Hematopoietic multipotent progenitor cell treated with erythropoietin and hydrocortisone succinate and interleukin-3 and kit ligand, for 15 days (in vitro differentiated cells): ENCODE results near the gene SLC9A9.

Experiments
- DNase-seq: peaks from one replicate; pipeline ENCODE4 v3.0.0-alpha.2; 2015; ENCODE audit warnings: low spot score

The SLC9A9 gene

DNA sequence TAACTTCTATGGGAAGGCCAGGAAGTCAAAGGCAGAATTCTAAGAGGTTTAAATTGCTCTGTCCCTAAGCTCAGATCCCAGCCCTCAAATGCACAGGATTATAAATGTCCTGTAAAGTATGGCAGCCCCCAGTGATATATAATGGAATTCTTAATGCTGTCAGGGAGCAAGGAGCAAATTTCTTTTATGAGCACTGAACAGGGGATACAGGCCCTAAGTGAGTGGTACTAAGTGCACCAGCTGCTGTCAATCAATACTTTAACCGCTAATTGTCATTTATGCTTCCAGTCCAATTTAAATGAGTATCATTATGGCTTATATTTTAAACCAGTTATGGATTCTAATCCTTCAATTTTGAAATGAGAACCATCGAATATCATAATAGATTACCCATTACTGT is 4.7 kb downstream of the SLC9A9 start:
- DNase-seq, result no peak

DNA sequence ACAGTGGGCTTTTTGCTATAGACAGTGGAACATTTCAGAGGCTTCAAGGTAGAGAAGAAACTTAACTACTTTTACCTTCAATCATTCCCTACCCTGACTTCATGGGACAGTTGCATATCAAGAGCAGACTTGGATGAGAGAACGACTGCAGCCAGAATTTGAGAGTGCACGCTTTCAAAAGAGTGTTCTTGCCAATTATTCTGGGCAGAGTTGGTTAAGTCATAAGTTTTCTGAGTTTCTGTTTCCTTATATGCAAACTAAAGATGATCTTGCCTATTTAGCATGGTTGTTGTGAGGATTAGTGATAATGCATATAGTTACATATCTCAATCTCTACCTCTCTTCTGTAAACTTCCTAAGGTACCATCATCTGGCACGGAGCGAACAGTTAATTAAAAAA is 7.6 kb downstream of the SLC9A9 start:
- no peak for DNase-seq

DNA sequence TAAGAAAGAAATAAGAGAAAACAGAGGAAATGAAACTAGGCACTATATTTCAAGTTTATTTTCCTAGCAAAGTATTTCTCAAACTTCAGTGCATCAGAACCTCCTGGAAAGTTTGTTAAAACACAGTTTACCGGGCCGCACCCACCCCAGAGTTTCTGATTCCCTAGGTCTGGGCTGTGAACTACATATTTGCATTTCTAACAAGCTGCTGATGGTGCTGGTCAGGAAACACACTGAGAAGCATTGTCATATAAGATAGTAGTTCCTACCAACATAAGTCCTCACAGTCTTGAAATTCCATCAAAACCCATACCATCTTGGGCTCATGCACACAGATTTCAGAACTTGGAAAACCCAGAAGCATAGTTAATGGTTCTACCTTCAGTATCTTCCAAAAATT is 8.3 kb downstream of the SLC9A9 start:
- no peak for DNase-seq

DNA sequence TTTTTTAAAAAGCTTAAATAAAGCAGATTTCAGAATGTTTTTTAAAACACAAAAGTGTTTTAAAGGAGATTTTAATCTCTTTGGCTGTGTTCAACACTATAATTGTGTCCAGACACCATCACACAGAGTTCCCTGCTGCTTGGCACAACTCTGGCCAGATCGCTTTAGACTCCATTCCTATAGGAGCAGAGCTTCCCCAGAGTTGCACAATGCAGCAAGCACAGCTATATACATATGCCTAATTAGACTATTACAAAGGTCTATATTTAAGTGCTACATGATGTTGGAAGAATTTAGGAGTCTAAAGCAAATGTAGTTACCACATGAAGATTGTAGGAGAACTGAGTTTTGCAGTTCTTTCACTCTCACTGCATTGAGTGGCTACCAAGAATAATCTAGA is 11.2 kb downstream of the SLC9A9 start:
- no peak for DNase-seq

DNA sequence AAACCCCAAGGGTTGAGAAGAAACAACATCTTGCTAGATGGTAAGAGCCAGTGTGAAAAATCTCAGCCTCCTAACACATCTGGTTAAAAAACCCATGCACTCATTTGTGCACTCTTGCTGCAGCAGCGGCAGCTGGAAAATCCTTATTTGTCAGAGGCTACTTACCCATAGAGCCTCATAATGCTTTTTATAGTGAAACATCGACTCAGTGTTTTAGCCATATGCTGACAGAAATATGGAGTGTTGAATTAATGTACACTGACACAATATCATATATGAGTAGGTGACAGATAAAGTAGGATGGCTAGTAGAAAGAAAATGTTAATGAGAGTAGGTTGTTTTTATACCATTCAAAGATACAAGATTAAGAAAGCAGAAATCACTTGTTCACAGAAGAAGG is 13.0 kb downstream of the SLC9A9 start:
- no peak for DNase-seq

DNA sequence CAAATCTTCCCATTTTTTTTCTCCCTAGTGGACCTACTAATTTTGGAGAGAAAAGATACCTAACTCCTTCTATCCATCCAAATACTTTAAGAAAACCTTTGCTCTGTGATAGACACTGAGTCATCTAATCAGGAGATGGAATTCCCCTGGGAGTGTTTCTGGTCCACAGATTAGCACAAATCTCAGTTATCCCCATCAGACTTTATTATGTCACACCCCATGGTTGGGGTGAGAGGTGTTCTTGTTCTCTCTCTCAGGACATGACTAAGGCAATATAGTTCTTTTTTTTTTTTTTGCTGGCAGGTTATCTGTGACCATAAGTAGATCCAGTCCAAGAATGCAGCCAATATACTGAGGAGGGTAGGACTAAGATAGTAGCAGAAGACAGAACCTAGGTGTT is 15.8 kb downstream of the SLC9A9 start:
- no peak for DNase-seq

DNA sequence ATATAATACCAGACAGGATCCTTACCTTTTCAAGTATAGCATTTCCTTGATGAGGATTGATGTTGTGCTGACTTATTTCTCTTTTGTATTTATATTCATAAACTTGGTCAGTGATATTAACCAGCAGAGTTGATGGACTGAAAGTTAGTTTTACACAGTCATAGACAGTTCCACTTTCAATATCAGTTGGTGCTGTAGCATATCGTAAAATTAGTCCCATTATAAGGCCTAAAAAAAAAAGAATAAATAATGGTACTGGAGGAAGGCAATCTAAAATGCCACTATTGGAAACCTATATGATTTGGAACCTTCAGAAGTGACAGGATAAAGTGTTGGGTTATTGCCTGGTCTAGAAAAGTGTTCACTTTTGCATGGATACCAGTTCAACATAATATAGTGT is 16.3 kb downstream of the SLC9A9 start:
- no peak for DNase-seq

DNA sequence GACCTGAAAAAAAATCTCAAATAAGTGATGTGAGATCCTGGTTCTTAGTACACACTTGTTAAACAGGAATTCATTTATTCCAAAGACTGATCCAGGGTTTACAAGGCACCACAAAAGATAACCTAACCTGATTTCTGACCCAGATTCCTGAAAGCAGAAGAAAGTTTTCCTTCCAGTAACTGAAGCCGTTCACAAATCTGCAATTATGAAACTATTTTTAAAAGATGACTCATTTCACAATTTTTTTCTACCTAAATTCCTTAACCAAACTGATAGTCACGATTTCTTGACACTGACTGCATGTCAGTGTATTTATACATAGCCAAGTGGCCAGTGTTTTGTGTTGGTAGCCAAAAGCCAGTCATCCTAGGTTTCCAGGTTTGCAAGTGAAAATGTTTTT is 17.1 kb downstream of the SLC9A9 start:
- no peak for DNase-seq

DNA sequence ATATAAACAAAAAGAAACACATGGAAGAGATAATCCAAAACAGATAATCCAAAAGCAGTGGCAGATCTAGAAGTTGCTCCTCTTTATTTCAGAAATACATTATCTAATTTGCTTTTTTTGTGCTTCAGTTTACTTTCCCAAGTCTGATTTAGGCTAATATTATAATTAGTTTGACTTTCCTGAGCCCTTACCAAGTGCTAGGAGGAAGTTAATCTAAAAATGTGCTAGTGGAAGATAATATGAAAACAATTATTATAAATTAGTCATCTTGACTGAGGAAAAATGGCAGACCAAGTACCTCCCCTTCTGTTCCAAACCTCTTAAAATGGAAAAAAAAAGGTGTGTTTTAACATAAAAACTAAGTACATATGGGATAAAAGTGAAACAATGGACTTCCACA is 17.5 kb downstream of the SLC9A9 start:
- DNase-seq, result no peak

DNA sequence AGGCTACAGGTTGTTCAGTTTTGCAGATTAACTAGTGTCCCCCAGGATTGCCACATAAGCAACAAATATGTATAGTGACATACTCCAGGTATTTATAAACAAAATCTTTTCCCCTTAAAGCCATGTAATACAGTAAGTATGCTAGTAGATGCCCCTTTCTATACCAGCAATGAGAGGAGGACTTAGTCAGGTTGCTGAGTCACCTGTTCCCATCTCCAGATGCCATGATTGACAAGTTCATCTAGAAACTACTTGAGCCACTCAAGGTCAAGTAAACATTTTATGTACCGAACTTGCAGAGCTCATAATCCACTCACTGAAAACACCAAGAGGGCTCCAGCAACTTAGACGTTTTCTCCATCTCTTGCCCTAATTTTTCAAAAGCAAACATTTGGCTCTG is 18.2 kb downstream of the SLC9A9 start:
- DNase-seq, result no peak

DNA sequence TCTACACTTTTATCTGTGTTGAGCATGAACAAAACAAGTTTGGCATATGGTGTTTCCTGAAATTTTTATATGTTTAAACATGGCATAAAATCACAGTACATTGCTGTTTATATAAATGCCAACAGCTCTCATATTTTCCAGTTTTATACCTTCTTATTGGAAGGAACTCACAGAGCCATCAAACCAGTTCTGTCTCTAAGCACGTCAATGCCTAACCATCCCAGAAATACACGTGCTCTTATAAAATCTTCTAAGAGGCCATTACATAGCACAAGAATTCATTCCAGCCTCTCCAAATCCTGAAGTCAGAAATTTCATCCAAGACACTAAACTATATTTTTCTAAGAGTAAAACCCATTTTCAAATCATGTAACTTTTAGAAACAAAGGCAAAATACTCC is 20.8 kb downstream of the SLC9A9 start:
- DNase-seq, result no peak

DNA sequence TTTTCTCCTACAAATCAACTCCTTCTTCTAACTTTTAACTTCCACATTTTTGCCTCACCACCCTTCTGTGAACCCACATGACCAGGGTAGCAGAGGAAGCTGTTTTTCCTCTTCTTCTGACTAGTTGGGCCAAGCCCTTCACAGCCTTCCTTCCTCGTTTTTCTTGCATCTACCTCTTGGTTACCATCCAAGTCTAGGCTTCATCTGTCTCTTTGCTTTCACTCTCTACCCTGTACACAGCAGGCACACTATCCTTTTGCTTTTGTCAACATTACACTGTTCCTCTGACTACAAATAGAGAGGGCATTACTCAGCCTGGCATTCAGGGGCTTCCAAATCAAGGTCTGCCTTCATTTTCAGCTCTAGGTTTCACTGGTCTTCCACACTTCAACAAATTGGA is 22.0 kb downstream of the SLC9A9 start:
- DNase-seq, result no peak

DNA sequence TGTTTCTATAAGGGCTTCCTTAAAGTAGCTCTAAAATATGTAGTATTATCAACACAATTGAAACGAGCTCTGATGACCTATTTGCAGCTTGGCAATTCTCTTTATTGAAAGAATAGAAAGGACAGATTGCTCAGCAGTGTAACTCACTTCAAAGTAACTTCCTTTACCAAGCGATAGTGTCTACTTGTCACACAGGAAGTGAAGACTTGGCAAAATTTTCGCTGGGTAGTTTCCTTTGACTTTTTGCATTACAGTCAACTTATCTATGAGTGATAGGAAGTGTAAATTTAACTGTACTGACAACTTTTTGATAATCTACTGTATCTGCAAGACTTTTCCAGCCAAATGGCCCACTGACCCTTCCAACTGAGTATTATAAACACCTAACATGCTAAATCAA is 22.8 kb downstream of the SLC9A9 start:
- no peak for DNase-seq

DNA sequence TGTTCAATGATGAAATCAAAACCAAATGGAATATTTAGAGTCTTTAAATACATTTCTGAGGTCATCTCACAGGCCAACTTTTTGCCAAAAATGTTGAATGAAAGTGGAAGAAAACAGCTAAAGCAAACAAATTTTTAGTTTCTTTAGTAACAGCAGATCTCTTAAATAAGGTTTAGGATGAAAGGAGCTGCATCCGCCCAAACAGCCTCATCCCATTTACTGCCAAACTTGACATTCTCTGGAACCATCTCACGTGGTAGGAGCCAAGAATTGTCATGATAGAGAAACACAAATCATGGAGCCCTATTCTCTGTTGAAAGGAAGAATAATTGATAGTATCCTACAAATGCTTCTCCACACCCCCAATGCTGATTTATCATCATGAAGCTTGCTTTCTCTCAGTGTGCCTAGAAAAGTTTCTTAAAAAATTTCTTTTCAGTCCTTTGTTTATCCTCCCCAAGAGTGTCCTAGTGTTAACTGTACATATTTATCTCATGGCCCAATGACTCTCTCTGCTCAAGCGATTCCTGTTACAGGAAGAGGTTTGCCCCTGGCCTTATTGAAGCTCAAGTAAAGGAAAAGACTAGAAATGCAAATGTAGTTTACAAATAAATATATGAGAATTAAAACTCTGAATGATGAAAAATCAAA is 23.4 kb downstream of the SLC9A9 start:
- no peak for DNase-seq

DNA sequence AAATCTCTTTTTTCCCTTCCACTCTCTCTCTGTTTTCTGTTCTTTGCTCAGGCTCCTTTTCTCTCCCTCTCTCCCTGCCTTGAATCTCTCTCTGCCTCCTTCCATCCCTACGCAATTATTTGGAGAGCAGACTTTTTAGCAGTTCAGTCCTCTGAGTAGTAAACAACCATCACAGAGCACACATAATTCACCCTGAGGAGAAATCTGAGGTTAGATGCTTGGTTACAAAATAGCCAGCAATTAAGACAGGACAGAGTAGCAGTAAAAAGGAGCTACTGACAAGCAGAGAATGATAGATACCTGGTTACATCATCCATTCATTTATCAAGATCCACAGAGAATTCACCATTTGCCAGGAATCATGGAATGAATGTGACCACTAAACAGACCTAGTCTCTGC is 25.5 kb downstream of the SLC9A9 start:
- no peak for DNase-seq

DNA sequence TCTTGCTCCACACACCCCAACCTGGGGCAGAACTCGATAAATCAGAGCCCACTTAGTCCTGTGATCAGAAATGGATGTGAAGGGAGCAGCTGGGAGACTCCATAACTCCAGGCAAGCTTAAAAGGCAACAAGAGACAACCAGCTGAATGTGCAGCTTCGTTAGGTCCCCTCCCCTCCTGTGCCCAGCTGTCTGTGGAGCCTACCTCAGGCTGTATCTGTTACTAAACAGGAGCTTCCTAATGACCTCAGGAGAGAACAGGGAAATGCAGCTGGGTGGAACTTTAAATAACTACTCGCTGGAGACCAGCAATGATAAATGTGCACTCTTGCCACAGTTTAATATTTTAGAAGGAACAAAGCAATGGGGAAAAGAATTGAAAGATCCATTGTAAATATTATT is 25.9 kb downstream of the SLC9A9 start:
- no peak for DNase-seq

DNA sequence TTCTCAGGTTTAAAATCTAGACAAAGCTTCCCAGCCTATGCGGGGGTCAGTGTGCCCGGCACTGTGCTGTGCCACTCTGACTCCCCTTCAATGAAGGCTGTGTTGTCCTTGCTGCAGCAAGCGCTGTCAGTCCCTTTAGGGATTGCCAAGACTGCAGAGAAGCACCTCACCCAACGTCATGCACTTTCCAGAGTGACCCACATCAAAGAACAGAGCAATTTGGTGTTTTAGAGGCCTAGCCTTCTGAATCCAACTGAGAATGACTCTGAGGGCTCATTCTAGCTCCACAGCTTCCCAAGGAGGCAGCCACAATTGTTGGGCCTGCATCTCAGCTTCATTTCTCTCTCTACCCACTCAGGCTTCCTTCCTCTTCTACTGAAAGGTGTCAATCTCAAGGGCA is 26.4 kb downstream of the SLC9A9 start:
- DNase-seq, result no peak

DNA sequence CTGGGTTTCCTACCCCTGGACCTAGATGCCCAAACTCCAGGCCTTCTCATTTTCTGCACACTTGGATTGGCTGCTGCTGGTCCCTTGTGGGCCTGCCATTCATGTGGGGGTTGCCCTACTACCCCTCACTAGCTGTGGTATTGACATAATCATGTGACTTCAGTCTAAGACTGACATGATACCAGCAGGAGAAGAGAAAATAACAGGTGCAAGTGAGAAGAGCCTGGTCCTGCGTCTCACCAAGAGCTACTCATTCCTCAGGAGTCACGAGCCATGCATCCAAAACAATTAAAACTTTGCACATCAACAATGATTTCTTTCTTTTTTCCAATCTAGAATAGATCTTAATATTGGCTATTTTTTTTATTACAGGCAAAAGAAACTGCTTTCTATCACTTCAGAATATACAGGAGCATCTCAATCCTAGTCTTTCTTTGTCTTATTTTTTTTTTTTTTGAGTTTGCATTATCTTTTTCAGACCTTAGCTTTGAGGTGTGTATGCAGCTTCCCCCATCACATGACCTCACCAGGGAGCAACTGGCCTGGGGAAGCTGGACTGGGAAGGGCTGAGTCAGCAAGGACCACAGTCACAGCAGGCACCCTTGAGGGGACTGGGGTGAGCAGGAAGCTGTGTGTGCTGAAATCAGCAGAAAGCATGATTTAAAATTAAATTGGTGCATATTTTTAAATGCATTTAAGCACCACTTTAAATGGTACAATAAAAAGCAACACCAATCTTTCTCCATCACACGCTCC is 27.6 kb downstream of the SLC9A9 start:
- no peak for DNase-seq

DNA sequence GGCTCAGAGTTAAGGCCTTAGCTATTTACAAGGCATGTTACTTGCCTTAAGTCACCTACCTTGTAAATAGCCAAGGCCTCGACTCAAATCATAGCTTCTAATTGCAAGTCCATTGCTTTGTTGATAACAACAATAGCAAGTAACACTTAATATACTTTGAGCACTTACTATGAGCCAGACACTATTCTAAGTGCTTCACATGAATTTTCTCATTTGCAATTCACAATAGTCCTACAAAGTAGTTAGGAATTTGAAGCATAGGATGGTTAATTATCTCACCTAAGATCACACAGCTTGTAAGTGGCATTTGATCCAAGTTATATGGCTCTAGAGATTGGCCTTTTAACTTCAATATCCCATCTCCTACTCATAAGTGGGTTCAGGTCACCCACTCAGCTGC is 28.4 kb downstream of the SLC9A9 start:
- DNase-seq, result no peak

DNA sequence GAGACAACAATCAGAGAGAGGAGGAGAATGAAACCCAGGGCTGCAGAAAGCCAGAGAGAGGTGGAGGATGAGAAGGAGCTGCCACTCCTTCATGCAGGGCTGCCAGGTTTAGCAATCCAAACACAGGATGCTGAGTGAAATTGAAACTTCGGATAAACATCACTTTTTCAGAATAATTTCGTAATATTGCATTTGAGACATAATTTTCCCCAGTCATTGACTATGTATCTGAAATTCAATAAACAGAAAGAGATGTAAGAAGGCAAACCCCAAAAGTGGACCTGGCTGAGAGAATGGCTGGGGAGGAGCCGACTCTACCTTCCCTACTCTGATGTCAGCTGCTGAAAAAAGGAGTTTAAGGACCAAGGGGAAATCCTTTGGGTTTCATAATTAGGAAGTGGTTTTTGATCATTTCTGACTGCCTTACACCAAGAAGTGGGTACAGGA is 33.8 kb downstream of the SLC9A9 start:
- DNase-seq, result no peak

DNA sequence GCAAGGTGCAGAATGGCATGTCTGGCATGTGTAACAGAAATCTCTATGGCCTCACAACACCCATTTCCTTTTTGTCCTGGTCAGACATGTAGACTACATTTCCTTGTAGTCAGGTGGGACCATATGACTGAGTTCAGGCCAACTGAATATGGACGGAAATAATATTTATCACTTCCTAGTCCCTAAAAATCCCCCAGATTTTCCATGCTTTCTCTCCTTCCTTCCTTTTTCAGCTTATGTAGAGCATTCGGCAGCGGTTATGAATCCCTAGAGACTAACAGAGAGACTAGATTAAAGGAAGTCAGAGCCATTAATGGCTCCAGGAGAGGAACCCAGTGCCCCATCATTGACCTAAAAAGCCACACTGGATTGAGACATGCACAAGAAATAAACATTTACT is 35.8 kb downstream of the SLC9A9 start:
- no peak for DNase-seq

DNA sequence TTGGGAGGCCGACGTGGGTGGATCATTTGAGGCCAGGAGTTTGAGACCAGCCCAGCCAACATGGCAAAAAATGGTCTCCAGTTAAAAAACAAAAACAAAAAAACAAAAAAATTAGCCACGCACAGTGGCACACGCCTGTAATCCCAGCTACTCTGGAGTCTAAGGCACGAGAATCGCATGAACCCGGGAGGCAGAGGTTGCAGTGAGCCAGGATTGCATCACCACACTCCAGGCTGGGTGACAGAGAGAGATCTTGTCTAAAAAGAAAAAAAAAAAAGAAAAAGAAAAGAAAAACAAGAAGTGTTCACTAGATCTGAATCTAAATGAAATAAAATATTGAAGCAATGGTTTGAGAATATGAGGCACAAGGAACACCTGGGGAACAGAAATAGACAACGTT is 36.7 kb downstream of the SLC9A9 start:
- no peak for DNase-seq

DNA sequence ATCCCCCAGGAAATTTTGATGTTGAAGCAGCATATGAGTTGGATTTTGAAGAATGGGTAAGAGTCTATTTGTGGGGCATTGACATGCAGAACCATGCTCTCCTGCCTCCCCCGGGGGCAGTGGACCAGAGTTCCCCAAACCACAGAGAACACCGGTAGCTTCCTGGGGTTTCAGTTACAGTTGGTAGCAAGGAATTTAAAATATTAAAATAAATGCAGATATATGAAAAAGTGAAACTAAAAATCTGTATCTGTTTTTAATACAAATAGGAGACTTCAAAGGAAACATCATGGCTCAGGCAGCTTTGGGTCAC is 37.4 kb downstream of the SLC9A9 start:
- DNase-seq, result no peak
